IMR-90 (cell line): ENCODE measurements around the gene CHRNA3. TPM values are rescaled to one million over a fixed set of nuclear protein-coding genes. Genes with fewer than 3 reads are reported as not detected.

Experiments used
- ATAC-seq: fragments of 200-7000 bp; cut with Tn5 transposase; 2 replicates; pipeline ENCODE4 v1.9.1; 2020; ENCODE audit warnings: low read depth, mild to moderate bottlenecking, moderate library complexity
- BruUV-seq: library from RNA; stranded (reverse); fragments of 400-500 nt; replicated peaks from 2 replicates; lab custom pipeline; 2021; lab: Mats Ljungman, UMichigan
- CTCF ChIA-PET: fragments of 300-600 bp; formaldehyde crosslinking; extraction: SDS; loops from one replicate; lab custom pipeline; 2021; ENCODE audit warnings: antibody characterized with exemption; lab: Yijun Ruan, JAX
- POLR2A ChIA-PET: fragments of 300-600 bp; sonication (Branson Sonifier 250); formaldehyde crosslinking; loops from one replicate; lab custom pipeline; 2022; ENCODE audit warnings: antibody characterized with exemption; ENCODE audit not compliant: unreplicated experiment; lab: Charles Lee
- DNase-seq: peaks from one replicate; pipeline ENCODE4 v3.0.0; 2013
- H2AFZ ChIP-seq: replicated peaks from 2 replicates; pipeline ENCODE3; 2013; ENCODE audit warnings: low read length, mild to moderate bottlenecking; ENCODE audit not compliant: poor library complexity
- H2AK5ac ChIP-seq: 2 replicates; pipeline ENCODE4 v1.6.1; 2013; ENCODE audit warnings: low read depth, low read length, inconsistent platforms
- H2AK9ac ChIP-seq: replicated peaks from 2 replicates; pipeline ENCODE3; 2013; ENCODE audit warnings: mild to moderate bottlenecking, low read depth, low read length, moderate library complexity; ENCODE audit not compliant: poor library complexity
- H2BK120ac ChIP-seq: 2 replicates; pipeline ENCODE4 v1.6.1; 2013; ENCODE audit warnings: low read depth, low read length, inconsistent platforms
- H2BK15ac ChIP-seq: 3 replicates; pipeline ENCODE4 v1.6.1; 2013; ENCODE audit warnings: low read depth, low read length, inconsistent platforms
- H2BK20ac ChIP-seq: 2 replicates; pipeline ENCODE4 v1.6.1; 2013; ENCODE audit warnings: low read depth, mild to moderate bottlenecking, inconsistent platforms, low read length, moderate library complexity
- H2BK5ac ChIP-seq: 2 replicates; pipeline ENCODE4 v1.6.1; 2013; ENCODE audit warnings: mild to moderate bottlenecking, low read depth, low read length, inconsistent platforms; ENCODE audit not compliant: poor library complexity, severe bottlenecking
- H3K14ac ChIP-seq: replicated peaks from 2 replicates; pipeline ENCODE4 v1.6.1; 2013; ENCODE audit warnings: low read depth, low read length, inconsistent platforms
- H3K18ac ChIP-seq: 2 replicates; pipeline ENCODE4 v1.6.1; 2013; ENCODE audit warnings: low read depth, low read length, control low read depth
- H3K23ac ChIP-seq: 2 replicates; pipeline ENCODE4 v1.6.1; 2013; ENCODE audit warnings: low read depth, low read length, inconsistent platforms
- H3K27ac ChIP-seq: 2 replicates; pipeline ENCODE4 v1.5.1; 2013; ENCODE audit warnings: mild to moderate bottlenecking, control low read depth, low read length; ENCODE audit not compliant: insufficient read depth
- H3K27me3 ChIP-seq: 2 replicates; pipeline ENCODE4 v1.6.1; 2013; ENCODE audit warnings: low read length; ENCODE audit not compliant: control insufficient read depth, insufficient read depth
- H3K36me3 ChIP-seq: 2 replicates; pipeline ENCODE4 v1.6.1; 2013; ENCODE audit warnings: low read length, mixed read lengths; ENCODE audit not compliant: control insufficient read depth, insufficient read depth
- H3K4ac ChIP-seq: 2 replicates; pipeline ENCODE4 v1.6.1; 2013; ENCODE audit warnings: low read depth, low read length, inconsistent platforms
- H3K4me1 ChIP-seq: 2 replicates; pipeline ENCODE4 v1.6.1; 2013; ENCODE audit warnings: low read length, mixed read lengths; ENCODE audit not compliant: control insufficient read depth, insufficient read depth
- H3K4me2 ChIP-seq: 2 replicates; pipeline ENCODE4 v1.6.1; 2013; ENCODE audit warnings: low read depth, mild to moderate bottlenecking, control low read depth, low read length, moderate library complexity
- H3K4me3 ChIP-seq: 2 replicates; pipeline ENCODE4 v1.5.1; 2013; ENCODE audit warnings: low read depth, mild to moderate bottlenecking, control low read depth, low read length, moderate library complexity; ENCODE audit not compliant: insufficient read depth
- H3K56ac ChIP-seq: 2 replicates; pipeline ENCODE4 v1.6.1; 2013; ENCODE audit warnings: low read length, inconsistent platforms; ENCODE audit not compliant: insufficient read depth; ENCODE audit errors: extremely low read depth
- H3K79me1 ChIP-seq, 2 experiments: 2 replicates each; pipeline ENCODE4 v1.6.1; 2013; ENCODE audit warnings: low read length in 2 of 2, inconsistent platforms in 1 of 2, low read depth in 1 of 2
- H3K9ac ChIP-seq: 2 replicates; pipeline ENCODE4 v1.6.1; 2013; ENCODE audit warnings: low read depth, low read length, control low read depth
- H3K9me1 ChIP-seq: 2 replicates; pipeline ENCODE4 v1.6.1; 2013; ENCODE audit warnings: low read length, inconsistent platforms; ENCODE audit not compliant: insufficient read depth
- H3K9me3 ChIP-seq: 2 replicates; pipeline ENCODE4 v1.6.1; 2013; ENCODE audit warnings: low read length; ENCODE audit not compliant: control insufficient read depth, insufficient read depth
- H4K20me1 ChIP-seq: 2 replicates; pipeline ENCODE4 v1.6.1; 2013; ENCODE audit warnings: low read length, inconsistent platforms; ENCODE audit not compliant: insufficient read depth
- H4K5ac ChIP-seq: 2 replicates; pipeline ENCODE4 v1.6.1; 2013; ENCODE audit warnings: mild to moderate bottlenecking, low read depth, low read length, control low read depth
- H4K8ac ChIP-seq, 2 experiments: 2 replicates each; pipeline ENCODE4 v1.6.1; 2013; ENCODE audit warnings: low read depth in 2 of 2, low read length in 2 of 2, control low read depth in 1 of 2, inconsistent platforms in 1 of 2
- H4K91ac ChIP-seq: 2 replicates; pipeline ENCODE4 v1.6.1; 2013; ENCODE audit warnings: low read depth, low read length, inconsistent platforms; ENCODE audit not compliant: insufficient read depth
- CHD1 ChIP-seq: IDR thresholded peaks from 2 replicates; pipeline ENCODE4 v1.6.1; 2012; ENCODE audit warnings: low read depth, low read length, improper control_type of control experiment
- FOS ChIP-seq: fragments of 150-350 bp; IDR thresholded peaks from 2 replicates; pipeline ENCODE4 v1.6.1; 2016; ENCODE audit warnings: low read depth, low read length
- MAFK ChIP-seq: IDR thresholded peaks from 2 replicates; pipeline ENCODE4 v1.6.1; 2012; ENCODE audit warnings: low read depth, low read length, improper control_type of control experiment
- MXI1 ChIP-seq: IDR thresholded peaks from 2 replicates; pipeline ENCODE4 v1.6.1; 2012; ENCODE audit warnings: low read depth, mild to moderate bottlenecking, low read length, moderate library complexity, borderline replicate concordance
- NFE2L2 ChIP-seq: fragments of 150-350 bp; IDR thresholded peaks from 2 replicates; pipeline ENCODE4 v1.6.1; 2016; ENCODE audit warnings: low read depth, mild to moderate bottlenecking, low read length
- POLR2A ChIP-seq: IDR thresholded peaks from 2 replicates; pipeline ENCODE4 v1.6.1; 2012; ENCODE audit warnings: mild to moderate bottlenecking, low read depth, low read length
- RCOR1 ChIP-seq: IDR thresholded peaks from 2 replicates; pipeline ENCODE4 v1.6.1; 2012; ENCODE audit warnings: mild to moderate bottlenecking, low read length, improper control_type of control experiment; ENCODE audit not compliant: insufficient replicate concordance
- SMC3 ChIP-seq: fragments of 150-350 bp; IDR thresholded peaks from 2 replicates; pipeline ENCODE4 v1.6.1; 2016; ENCODE audit warnings: low read depth, mild to moderate bottlenecking, antibody characterized with exemption, low read length, moderate library complexity
- WGBS, 2 experiments: methylation state at CpG; one replicate each; pipeline versions ENCODE4 v1.1.5 to v1.1.7; 2013; ENCODE audit warnings: missing lambda C conversion rate in 2 of 2; ENCODE audit not compliant: insufficient read length in 1 of 2; ENCODE audit errors: extremely low coverage in 2 of 2; 5-methylcytosine and 5-hydroxymethylcytosine counted together
- dilution Hi-C: fragments of 300-500 bp; cut with HindIII; formaldehyde crosslinking; loops from one replicate; pipeline ENCODE4 v1.14.3; 2018; ENCODE audit warnings: low sequenced_read_pairs; ENCODE audit not compliant: unreplicated experiment
- in situ Hi-C: fragments of 300-500 bp; cut with MboI; formaldehyde crosslinking; loops from 3 replicates; pipeline ENCODE4 v1.14.3; 2019; ENCODE audit warnings: low sequenced_read_pairs, inconsistent platforms, mixed read lengths
- intact Hi-C: fragments of 100-400 bp; cut with micrococcal nuclease; formaldehyde crosslinking; loops from 2 replicates; pipeline ENCODE4 v1.10.0; 2022
- polyA plus RNA-seq, 3 experiments: library from polyadenylated mRNA; depleted of rRNA; stranded (reverse); fragments of >200 nt; gene quantifications; 2 replicates each; pipeline ENCODE4 v1.2.3, GENCODE V29; 2012; ENCODE audit warnings: low replicate concordance in 1 of 3
- total RNA-seq: library from RNA; depleted of rRNA; stranded (reverse); fragments of >200 nt; gene quantifications from 2 replicates; pipeline ENCODE4 v1.2.3, GENCODE V29; 2012
- TF ChIP-seq, protein P1 (sequence below): fragments of 150-350 bp; IDR thresholded peaks from 2 replicates; pipeline ENCODE4 v1.6.1; 2017; ENCODE audit warnings: mild to moderate bottlenecking, antibody characterized with exemption, low read length, low read depth

The CHRNA3 gene
- total and polyA plus RNA-seq, 2 of the 4 experiments (the other 2 are of a cell fraction), result not detected

DNA sequence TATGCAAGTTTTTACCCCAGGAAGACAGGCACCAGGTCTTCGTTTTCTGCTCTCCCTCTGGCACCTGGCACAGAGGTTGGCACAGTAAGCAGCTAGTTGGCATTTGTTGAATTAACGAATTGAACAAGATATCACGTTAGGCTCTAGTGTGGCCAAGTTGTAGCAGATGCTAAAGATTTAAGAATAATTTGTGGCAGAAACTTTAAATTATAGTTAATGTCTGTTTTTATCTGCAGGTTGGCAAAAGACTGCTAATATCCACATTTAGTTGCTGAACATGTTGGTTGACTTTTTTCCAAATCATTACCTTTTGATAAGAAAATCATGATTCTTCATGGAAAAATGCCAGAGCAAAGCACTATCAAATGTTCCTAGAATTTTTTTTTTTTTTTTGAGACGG is 47.4 kb downstream of the CHRNA3 start:
- DNase-seq (no peak), ATAC-seq (no peak)
- Histone ChIP-seq H3K9ac (no peak overlapping the region), H3K18ac (no peak overlapping the region), H3K23ac (no peak overlapping the region), H3K4me2 (no peak overlapping the region), H3K56ac (no peak overlapping the region), H2BK20ac (no peak overlapping the region), H3K4me1 (no peaks in the 10 kb centered on the region), H2BK5ac (no peak overlapping the region), H4K5ac (no peak overlapping the region), H2AFZ (no peak overlapping the region), H4K91ac (no peak overlapping the region), H4K20me1 (no peaks in the 10 kb centered on the region), H2AK5ac (no peak overlapping the region), H3K36me3 (no peaks in the 10 kb centered on the region), H3K79me1 (no peaks in the 10 kb centered on the region), H2BK120ac (no peak overlapping the region), H3K9me3 (no peaks in the 10 kb centered on the region), H3K14ac (no peak overlapping the region), H3K9me1 (no peaks in the 10 kb centered on the region), H3K4ac (no peak overlapping the region), H3K4me3 (no peak overlapping the region), H3K27me3 (0 out of 2 replicates have a peak, but pooled peaks cover 1% of the 10 kb centered on the region), H2BK15ac (no peak overlapping the region), H2AK9ac (peak overlapping the region; percentile 42), H4K8ac (no peak overlapping the region), H3K27ac (no peak overlapping the region)
- intact Hi-C loops, result no loop called here
- in situ Hi-C loops, result no loop called here
- POLR2A ChIA-PET, result no interaction called here
- CTCF ChIA-PET, result no interaction called here
- BruUV-seq, result no TSS peak
- dilution Hi-C loops, result no loop called here
- no peak for TF ChIP-seq NFE2L2
- TF ChIP-seq MAFK, result no peak
- TF ChIP-seq, protein P1, sequence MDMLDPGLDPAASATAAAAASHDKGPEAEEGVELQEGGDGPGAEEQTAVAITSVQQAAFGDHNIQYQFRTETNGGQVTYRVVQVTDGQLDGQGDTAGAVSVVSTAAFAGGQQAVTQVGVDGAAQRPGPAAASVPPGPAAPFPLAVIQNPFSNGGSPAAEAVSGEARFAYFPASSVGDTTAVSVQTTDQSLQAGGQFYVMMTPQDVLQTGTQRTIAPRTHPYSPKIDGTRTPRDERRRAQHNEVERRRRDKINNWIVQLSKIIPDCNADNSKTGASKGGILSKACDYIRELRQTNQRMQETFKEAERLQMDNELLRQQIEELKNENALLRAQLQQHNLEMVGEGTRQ, result no peak
- no peak for TF ChIP-seq POLR2A
- TF ChIP-seq FOS, result no peak
- TF ChIP-seq SMC3, result no peak
- no peak for TF ChIP-seq MXI1
- TF ChIP-seq RCOR1, result no peak
- no peak for TF ChIP-seq CHD1
- WGBS, 2 experiments, result no CpG with 5 or more reads among the region's 4 CpGs
